Natural killer cell (primary cell): Measurements from ENCODE around the gene APOL4. TPM values are rescaled to one million over a fixed set of nuclear protein-coding genes. Genes with fewer than 3 reads are reported as not detected.

Experiments
- ATAC-seq, 3 donors: fragments of 150-1000 bp in 2 of 3; fragments of 200-7000 bp in 1 of 3; cut with Tn5 transposase; 1 replicate in 1 of 3; 2 replicates in 2 of 3; pipeline ENCODE4 v1.10.0; 2021; ENCODE audit warnings: mild to moderate bottlenecking in 2 of 3, moderate library complexity in 2 of 3
- DNase-seq, 2 donors: peaks; one replicate each; pipeline versions ENCODE4 v3.0.0 to v3.0.0-alpha.2; 2013 to 2021; ENCODE audit warnings: mixed read lengths in 1 of 2
- H3K27ac ChIP-seq: one replicate; pipeline ENCODE4 v1.5.1; 2013; ENCODE audit warnings: mild to moderate bottlenecking, low read length
- H3K27me3 ChIP-seq: one replicate; pipeline ENCODE4 v1.6.1; 2013; ENCODE audit warnings: low read length; ENCODE audit not compliant: control insufficient read depth, insufficient read depth
- H3K36me3 ChIP-seq: one replicate; pipeline ENCODE4 v1.6.1; 2013; ENCODE audit warnings: low read length; ENCODE audit not compliant: control insufficient read depth, insufficient read depth
- H3K4me1 ChIP-seq: one replicate; pipeline ENCODE4 v1.6.1; 2013; ENCODE audit warnings: low read length; ENCODE audit not compliant: control insufficient read depth, insufficient read depth
- H3K4me3 ChIP-seq: one replicate; pipeline ENCODE4 v1.5.1; 2013; ENCODE audit warnings: low read length
- H3K9me3 ChIP-seq: one replicate; pipeline ENCODE4 v1.6.1; 2013; ENCODE audit warnings: low read length; ENCODE audit not compliant: control insufficient read depth, insufficient read depth
- H3K27ac Mint-ChIP-seq, 2 donors: one replicate each; pipeline ENCODE4 v1.8.0; 2022; ENCODE audit warnings: mild to moderate bottlenecking in 2 of 2, mixed read lengths in 2 of 2, moderate library complexity in 1 of 2
- H3K27me3 Mint-ChIP-seq, 2 donors: one replicate each; pipeline ENCODE4 v1.8.0; 2022; ENCODE audit warnings: low read depth in 2 of 2, mixed read lengths in 2 of 2
- H3K36me3 Mint-ChIP-seq: one replicate; pipeline ENCODE4 v1.8.0; 2022; ENCODE audit warnings: mixed read lengths
- H3K4me1 Mint-ChIP-seq, 2 donors: one replicate each; pipeline ENCODE4 v1.8.0; 2022; ENCODE audit warnings: mixed read lengths in 2 of 2
- H3K4me3 Mint-ChIP-seq: one replicate; pipeline ENCODE4 v1.8.0; 2022; ENCODE audit warnings: mild to moderate bottlenecking, moderate library complexity, mixed read lengths
- H3K9me3 Mint-ChIP-seq, 2 donors: one replicate each; pipeline ENCODE4 v1.8.0; 2022; ENCODE audit warnings: mixed read lengths in 2 of 2
- CTCF ChIP-seq: fragments of 200-600 bp; IDR thresholded peaks from one replicate; pipeline ENCODE4 v1.8.0; 2022; ENCODE audit warnings: antibody characterized with exemption
- WGBS: methylation state at CpG from one replicate; pipeline ENCODE4 v1.1.7; 2013; ENCODE audit warnings: missing lambda C conversion rate; ENCODE audit not compliant: insufficient coverage; 5-methylcytosine and 5-hydroxymethylcytosine counted together
- intact Hi-C: fragments of 100-400 bp; cut with micrococcal nuclease; formaldehyde crosslinking; loops from one replicate; pipeline ENCODE4 v1.14.2; 2022
- total RNA-seq, 4 donors: library from RNA; stranded (reverse); fragments of 120-200 nt in 1 of 4; gene quantifications; one replicate each; pipeline versions ENCODE4 v1.2.3 to v1.2.4, GENCODE V29; 2013 to 2022

Gene APOL4
- total RNA-seq, 3 donors from 2014 or later (not counting 1 experiment from before 2014, with no cell fraction given) = 0.70 TPM; not detected in 2

- WGBS = 93% methylated on average over 7 of the region's 7 CpGs
- H3K4me3 ChIP-seq = no peak overlapping the region
- intact Hi-C loops = no loop called here
- TF ChIP-seq CTCF = no peak
- Mint-ChIP-seq H3K36me3 (no peaks in the 10 kb centered on the region), H3K27ac (no peak overlapping the region), H3K4me1 (peaks cover 0 to 5% of the 10 kb centered on the region in 2 donors), H3K27me3 (no peaks in the 10 kb centered on the region), H3K9me3 (no peaks in the 10 kb centered on the region), H3K4me3 (no peak overlapping the region)
- H3K36me3 ChIP-seq = no peaks in the 10 kb centered on the region
- H3K27ac ChIP-seq = no peak overlapping the region
- no peaks in the 10 kb centered on the region for H3K9me3 ChIP-seq
- no peaks in the 10 kb centered on the region for H3K27me3 ChIP-seq
- peaks cover 6% of the 10 kb centered on the region for H3K4me1 ChIP-seq
- no peak for ATAC-seq
- DNase-seq = no peak
Measured at GRCh38 chr22:36183446-36183845, 18.2 kb downstream of the APOL4 start.

GRCh38 chr22:36182857-36183256 is 18.8 kb downstream of the APOL4 start:
- Mint-ChIP-seq H3K36me3 (no peaks in the 10 kb centered on the region), H3K27me3 (no peaks in the 10 kb centered on the region), H3K4me1 (peaks cover 0 to 5% of the 10 kb centered on the region in 2 donors), H3K27ac (no peak overlapping the region), H3K4me3 (no peak overlapping the region), H3K9me3 (no peaks in the 10 kb centered on the region)
- Histone ChIP-seq H3K27ac (no peak overlapping the region), H3K36me3 (no peaks in the 10 kb centered on the region), H3K4me1 (peaks cover 6% of the 10 kb centered on the region), H3K9me3 (no peaks in the 10 kb centered on the region), H3K4me3 (no peak overlapping the region), H3K27me3 (no peaks in the 10 kb centered on the region)
- 94% methylated on average over 6 of the region's 6 CpGs for WGBS
- no peak for TF ChIP-seq CTCF
- no peak for DNase-seq
- no peak for ATAC-seq
- intact Hi-C loops = no loop called here

GRCh38 chr22:36182056-36182455 is 19.6 kb downstream of the APOL4 start:
- intact Hi-C loops = no loop called here
- Histone ChIP-seq H3K27me3 (no peaks in the 10 kb centered on the region), H3K36me3 (no peaks in the 10 kb centered on the region), H3K4me3 (no peak overlapping the region), H3K4me1 (peaks cover 6% of the 10 kb centered on the region), H3K27ac (no peak overlapping the region), H3K9me3 (no peaks in the 10 kb centered on the region)
- WGBS = 80% methylated on average over 6 of the region's 7 CpGs
- Mint-ChIP-seq H3K4me3 (no peak overlapping the region), H3K4me1 (peaks cover 0 to 5% of the 10 kb centered on the region in 2 donors), H3K27ac (no peak overlapping the region), H3K27me3 (no peaks in the 10 kb centered on the region), H3K9me3 (no peaks in the 10 kb centered on the region), H3K36me3 (no peaks in the 10 kb centered on the region)
- ATAC-seq = no peak
- no peak for DNase-seq
- no peak for TF ChIP-seq CTCF

- no peaks in the 10 kb centered on the region for H3K27me3 ChIP-seq
- H3K9me3 ChIP-seq = no peaks in the 10 kb centered on the region
- H3K4me3 ChIP-seq = no peak overlapping the region
- no peaks in the 10 kb centered on the region for H3K36me3 ChIP-seq
- H3K27ac Mint-ChIP-seq = no peak overlapping the region
- no peaks in the 10 kb centered on the region for H3K27me3 Mint-ChIP-seq
- intact Hi-C loops = loop anchor here (1.0 kb wide), 3 partner anchors 21 to 115 kb away; partner anchors contain the start of gene APOL3
- H3K4me1 Mint-ChIP-seq = peaks cover 0 to 5% of the 10 kb centered on the region in 2 donors
- peaks cover 6% of the 10 kb centered on the region for H3K4me1 ChIP-seq
- H3K27ac ChIP-seq = no peak overlapping the region
- no peaks in the 10 kb centered on the region for H3K36me3 Mint-ChIP-seq
- WGBS = 80% methylated on average over 6 of the region's 6 CpGs
- DNase-seq (no peak), ATAC-seq (no peak)
- no peaks in the 10 kb centered on the region for H3K9me3 Mint-ChIP-seq
- TF ChIP-seq CTCF = no peak
- no peak overlapping the region for H3K4me3 Mint-ChIP-seq
Measured at GRCh38 chr22:36180928-36181327, 20.7 kb downstream of the APOL4 start.
